HG02885 (cell line): Measurements from ENCODE around the gene TBCD.

Experiments used
- ATAC-seq: cut with Tn5 transposase; IDR thresholded peaks from one replicate; pipeline ENCODE4 v1.9.1; 2021; ENCODE audit warnings: mild to moderate bottlenecking; ENCODE audit not compliant: unreplicated experiment, poor library complexity

The TBCD gene

GRCh38 chr17:82911822-82912221, 160.0 kb downstream of the TBCD start:
- no peak for ATAC-seq

GRCh38 chr17:82912484-82913089, 160.7 kb downstream of the TBCD start:
- no peak for ATAC-seq

DNA sequence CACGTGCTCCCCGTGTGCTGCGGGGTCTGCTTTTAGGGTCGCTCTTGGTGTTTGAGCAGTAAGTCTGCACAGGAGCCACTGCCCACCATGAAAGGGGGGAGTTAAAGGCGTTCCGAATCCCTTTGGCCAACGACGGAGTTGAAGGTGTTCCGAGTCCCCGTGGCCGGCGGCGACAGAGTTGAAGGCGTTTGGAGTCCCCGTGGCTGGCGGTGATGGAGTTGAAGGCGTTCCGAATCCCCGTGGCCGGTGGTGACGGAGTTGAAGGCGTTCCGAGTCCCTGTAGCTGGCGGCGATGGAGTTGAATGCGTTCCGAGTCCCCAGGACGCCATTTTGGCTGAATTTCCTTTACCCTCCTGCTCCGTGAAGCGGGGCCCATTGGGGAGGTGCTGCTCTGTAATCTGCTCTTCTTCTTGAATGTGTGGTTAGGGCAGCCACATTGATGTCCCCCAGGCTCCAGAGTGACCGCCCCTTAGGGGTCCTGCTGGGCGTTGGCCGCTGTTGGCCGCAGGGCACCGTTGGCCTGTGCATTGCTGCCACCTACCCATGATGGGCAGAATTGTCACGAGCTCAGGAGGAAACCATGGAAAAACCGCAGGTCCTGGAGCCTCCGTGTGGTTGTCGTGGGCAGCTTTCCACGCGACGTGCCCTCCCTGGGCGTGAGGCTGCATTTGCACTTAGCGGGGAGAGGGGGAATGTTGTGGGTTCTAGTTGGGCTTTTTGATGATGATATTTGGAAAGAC, 161.6 kb downstream of the TBCD start:
- no peak for ATAC-seq

GRCh38 chr17:82914375-82914774, 162.5 kb downstream of the TBCD start:
- no peak for ATAC-seq

- ATAC-seq = no peak
Measured at GRCh38 chr17:82915010-82915756, 163.3 kb downstream of the TBCD start.

DNA sequence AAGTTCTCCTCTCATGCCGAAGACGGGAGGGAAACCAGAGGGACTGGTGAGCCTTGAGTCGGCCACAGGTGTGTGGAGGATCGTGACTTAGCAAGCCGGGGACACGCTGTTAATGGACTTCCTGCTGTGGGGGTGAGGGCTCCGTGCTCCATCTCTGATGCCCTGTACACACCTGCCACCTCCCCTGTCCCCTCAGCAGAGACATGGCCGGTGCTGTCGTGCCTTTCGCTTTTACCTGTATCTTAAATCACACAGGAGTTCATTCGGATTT, 163.8 kb downstream of the TBCD start:
- no peak for ATAC-seq

- ATAC-seq = no peak
Measured at GRCh38 chr17:82917699-82918345, 166.0 kb downstream of the TBCD start.

DNA sequence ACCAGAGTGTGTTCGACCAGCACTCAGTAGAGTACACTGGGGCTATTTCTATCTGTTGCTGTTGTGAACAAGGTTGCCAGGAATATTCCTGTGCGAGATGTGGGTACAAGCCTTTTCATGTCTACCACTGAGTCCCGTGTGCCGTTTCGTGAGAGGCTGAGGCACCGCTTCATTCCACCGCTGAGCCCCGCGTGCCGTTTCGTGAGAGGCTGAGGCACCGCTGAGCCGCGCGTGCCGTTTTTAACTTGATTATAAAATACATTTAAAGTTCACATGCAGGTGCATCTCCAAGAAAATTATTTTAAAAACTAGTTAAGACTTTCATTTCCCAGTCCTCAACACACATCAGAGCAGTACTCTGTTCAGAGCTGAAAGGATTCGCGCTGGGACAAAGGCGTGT, 166.6 kb downstream of the TBCD start:
- ATAC-seq = no peak

DNA sequence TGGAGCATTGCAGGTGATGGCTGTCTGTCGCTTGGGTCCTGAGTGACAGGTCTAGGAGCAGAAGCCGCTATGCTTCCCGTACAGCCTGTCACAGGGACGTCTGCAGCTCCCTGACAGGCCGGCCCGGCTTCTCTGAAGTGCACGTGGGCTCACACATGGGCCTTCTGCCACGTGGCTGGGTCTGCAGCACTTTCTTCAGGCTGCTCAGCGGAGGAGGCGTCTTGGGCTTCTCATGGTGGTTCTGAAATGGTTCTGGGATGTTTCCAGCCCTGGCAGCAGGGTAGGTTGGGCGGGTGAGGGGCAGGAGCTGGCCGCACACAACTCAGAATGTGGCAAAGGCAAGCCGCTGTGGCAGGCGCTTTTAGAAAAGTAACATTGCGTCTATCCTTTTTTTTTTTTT, 168.3 kb downstream of the TBCD start:
- no peak for ATAC-seq

DNA sequence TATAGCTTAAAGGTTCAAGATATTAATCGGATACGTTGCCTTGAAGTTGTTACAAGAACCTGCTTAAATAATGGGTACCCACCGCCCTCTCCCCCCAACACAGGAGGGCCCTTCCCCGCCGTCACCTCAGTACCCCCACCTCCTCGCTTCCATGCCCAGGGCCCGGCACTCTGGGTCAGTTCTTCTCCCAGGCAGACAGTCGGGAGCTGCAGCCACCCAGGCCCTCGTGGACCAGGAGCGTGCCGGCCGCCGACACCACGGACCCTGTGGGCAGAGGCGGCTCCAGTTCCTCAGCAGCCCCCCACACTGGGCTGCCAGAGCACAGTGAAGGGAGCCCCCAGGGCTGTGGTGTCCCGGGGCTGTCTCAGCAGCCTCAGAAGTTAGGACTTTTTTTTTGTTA, 168.8 kb downstream of the TBCD start:
- no peak for ATAC-seq

GRCh38 chr17:82921426-82921825, 169.6 kb downstream of the TBCD start:
- ATAC-seq = no peak

DNA sequence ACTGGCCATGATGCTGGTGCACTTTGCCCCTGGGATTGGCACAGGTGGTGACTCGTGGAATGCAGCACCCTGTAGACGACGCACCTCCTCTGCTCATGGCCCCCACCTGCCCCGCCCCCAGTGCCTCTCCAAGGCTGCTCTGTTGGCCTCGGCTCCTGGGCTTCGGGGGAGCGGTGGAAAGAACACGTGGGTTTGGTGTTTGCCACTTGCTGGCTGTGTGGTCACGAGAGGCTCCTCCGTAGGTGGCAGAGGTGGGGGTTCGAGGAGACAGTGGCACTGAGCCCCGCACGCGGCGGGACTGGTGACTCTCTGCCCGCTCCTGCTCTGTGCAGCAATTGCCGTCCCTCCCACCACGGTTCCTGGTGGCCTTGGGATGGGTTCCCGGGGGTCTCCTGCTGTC, 170.8 kb downstream of the TBCD start:
- no peak for ATAC-seq

GRCh38 chr17:82923366-82924113, 171.7 kb downstream of the TBCD start:
- ATAC-seq = no peak

- no peak for ATAC-seq
Measured at GRCh38 chr17:82924214-82924613, 172.3 kb downstream of the TBCD start.

DNA sequence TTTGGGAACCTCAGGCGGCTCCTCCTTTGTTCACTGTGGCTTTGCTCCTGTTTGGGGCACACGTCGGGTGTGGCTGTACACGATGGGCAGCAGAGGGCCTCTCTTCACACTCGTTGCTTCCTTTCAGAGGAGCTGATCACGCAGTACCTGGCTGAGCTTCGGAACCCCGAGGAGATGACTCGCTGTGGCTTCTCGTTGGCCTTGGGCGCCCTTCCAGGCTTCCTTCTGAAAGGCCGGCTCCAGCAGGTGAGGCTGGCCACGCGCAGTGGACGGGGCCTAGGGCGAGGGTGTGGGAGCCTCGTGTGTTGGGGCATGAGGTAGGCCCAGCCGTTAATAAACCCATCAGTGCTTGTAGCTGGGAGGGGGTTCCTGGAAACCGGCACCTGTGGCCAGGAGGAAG, 172.9 kb downstream of the TBCD start:
- no peak for ATAC-seq

GRCh38 chr17:82925336-82925735, 173.5 kb downstream of the TBCD start:
- ATAC-seq = no peak

GRCh38 chr17:82926081-82926480, 174.2 kb downstream of the TBCD start:
- ATAC-seq = no peak

DNA sequence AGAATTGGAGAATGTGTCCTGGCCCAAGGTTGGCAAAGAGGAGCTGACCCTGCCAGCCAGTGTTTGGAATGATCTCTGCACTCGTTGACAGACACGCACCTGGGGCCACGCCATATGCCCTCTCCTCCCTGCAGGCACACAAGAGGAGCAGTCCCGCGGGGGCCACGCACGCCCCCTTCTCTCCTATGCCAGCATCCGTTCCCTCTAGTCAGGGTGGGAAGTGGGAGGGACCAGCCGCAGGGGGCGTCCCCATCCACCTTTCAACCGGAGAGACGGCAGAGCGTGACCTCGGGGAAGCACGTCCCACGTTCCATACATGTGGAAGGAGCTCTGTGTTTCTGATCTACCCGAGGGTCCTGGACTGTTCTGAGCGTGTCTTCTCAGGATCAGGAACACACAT, 174.9 kb downstream of the TBCD start:
- ATAC-seq = no peak

- no peak for ATAC-seq
Measured at GRCh38 chr17:82927311-82927660, 175.4 kb downstream of the TBCD start.

GRCh38 chr17:82927661-82928601, 176.1 kb downstream of the TBCD start:
- no peak for ATAC-seq
